HepG2 (cell line): Measurements from ENCODE around the gene SLC16A5. TPM values are rescaled to one million over a fixed set of nuclear protein-coding genes. Genes with fewer than 3 reads are reported as not detected.

Source experiments
- ATAC-seq: fragments of 200-7000 bp; cut with Tn5 transposase; 3 replicates; pipeline ENCODE4 v1.9.1; 2020; ENCODE audit warnings: mild to moderate bottlenecking, moderate library complexity
- BruUV-seq: library from RNA; stranded (reverse); fragments of 400-500 nt; replicated peaks from 2 replicates; lab custom pipeline; 2021; lab: Mats Ljungman, UMichigan
- CTCF ChIA-PET: fragments of 300-600 bp; formaldehyde crosslinking; extraction: SDS; loops from one replicate; lab custom pipeline; 2021; ENCODE audit warnings: low total read pairs, inconsistent platforms, low intra/inter-chr PET ratio; lab: Yijun Ruan, JAX
- POLR2A ChIA-PET: fragments of 350-600 bp; sonication (Branson Sonifier 250); formaldehyde crosslinking; loops from one replicate; lab custom pipeline; 2020; ENCODE audit warnings: antibody characterized with exemption, inconsistent platforms; lab: Yijun Ruan, JAX
- DNase-seq: peaks from one replicate; pipeline ENCODE4 v3.0.0-alpha.2; 2015; ENCODE audit warnings: low spot score
- FAIRE-seq: peaks from 3 replicates; lab custom pipeline; 2011; peaks lifted over from hg19 to GRCh38; lab: Jason Lieb, UNC
- H2AFZ ChIP-seq: one replicate; pipeline ENCODE4 v1.6.1; 2011; ENCODE audit warnings: low read length, inconsistent platforms
- H3K27ac ChIP-seq: fragments of 300-600 bp; 3 replicates; pipeline ENCODE4 v1.8.0; 2011; ENCODE audit warnings: mixed run types, mild to moderate bottlenecking, mixed read lengths, low read length, inconsistent platforms; ENCODE audit not compliant: insufficient read depth; ENCODE audit errors: extremely low read length
- H3K27me3 ChIP-seq, 2 experiments: fragments of 200-600 bp in 1 of 2; 2 replicates in 1 of 2; 3 replicates in 1 of 2; pipeline versions ENCODE4 v1.6.0 to v1.8.0; 2011; ENCODE audit warnings: low read length in 2 of 2, mild to moderate bottlenecking in 2 of 2, moderate library complexity in 2 of 2, inconsistent platforms in 1 of 2; ENCODE audit not compliant: insufficient read depth in 2 of 2, control insufficient read depth in 1 of 2
- H3K36me3 ChIP-seq, 2 experiments: fragments of 200-600 bp in 1 of 2; replicated peaks in 1 of 2; 2 replicates in 1 of 2; 3 replicates in 1 of 2; pipeline versions ENCODE4 v1.5.1 to v1.8.0; 2011; ENCODE audit warnings: low read length in 2 of 2, inconsistent platforms in 1 of 2; ENCODE audit not compliant: insufficient read depth in 2 of 2, control insufficient read depth in 1 of 2
- H3K4me1 ChIP-seq: 2 replicates; pipeline ENCODE4 v1.5.1; 2012; ENCODE audit warnings: low read length, inconsistent platforms; ENCODE audit not compliant: insufficient read depth
- H3K4me2 ChIP-seq: 2 replicates; pipeline ENCODE4 v1.6.0; 2011; ENCODE audit warnings: low read depth, low read length, inconsistent platforms
- H3K4me3 ChIP-seq, 3 experiments: fragments of 200-600 bp in 1 of 3; sonication (generic), shearing (Covaris generic) in 1 of 3; replicated peaks in 1 of 3; 2 replicates each; pipeline ENCODE4 v1.5.1; 2011 to 2016; ENCODE audit warnings: low read length in 3 of 3, inconsistent platforms in 2 of 3, low read depth in 2 of 3, mild to moderate bottlenecking in 2 of 3, control low read depth in 1 of 3, mixed read lengths in 1 of 3; ENCODE audit not compliant: insufficient read depth in 1 of 3
- H3K79me2 ChIP-seq: one replicate; pipeline ENCODE4 v1.6.1; 2011; ENCODE audit warnings: low read length, inconsistent platforms; ENCODE audit not compliant: insufficient read depth
- H3K9ac ChIP-seq: 2 replicates; pipeline ENCODE4 v1.6.0; 2011; ENCODE audit warnings: mild to moderate bottlenecking, low read depth, low read length, inconsistent platforms; ENCODE audit not compliant: insufficient read depth
- H3K9me3 ChIP-seq: 2 replicates; pipeline ENCODE4 v1.5.1; 2012; ENCODE audit warnings: mild to moderate bottlenecking, low read length
- H4K20me1 ChIP-seq: 2 replicates; pipeline ENCODE4 v1.6.0; 2011; ENCODE audit warnings: inconsistent platforms, mild to moderate bottlenecking, low read length, moderate library complexity; ENCODE audit not compliant: insufficient read depth
- CEBPB ChIP-seq: IDR thresholded peaks from 2 replicates; pipeline ENCODE4 v1.6.1; 2011; ENCODE audit warnings: low read depth, low read length, improper control_type of control experiment, borderline replicate concordance
- CEBPG ChIP-seq: IDR thresholded peaks from 2 replicates; pipeline ENCODE4 v1.6.1; 2016
- CREM ChIP-seq, 2 experiments: sonication (generic) in 1 of 2; formaldehyde crosslinking in 1 of 2; IDR thresholded peaks; 2 replicates each; pipeline versions ENCODE4 v1.4.0 to v1.6.1; 2016 to 2020; ENCODE audit warnings: antibody characterized with exemption in 1 of 2, mild to moderate bottlenecking in 1 of 2, missing genetic modification reagents in 1 of 2
- FLYWCH1 ChIP-seq: sonication (generic); formaldehyde crosslinking; IDR thresholded peaks from 2 replicates; pipeline ENCODE4 v1.8.1; 2023; ENCODE audit warnings: mild to moderate bottlenecking, missing genetic modification reagents
- FOSL2 ChIP-seq: sonication (generic); formaldehyde crosslinking; IDR thresholded peaks from 2 replicates; pipeline ENCODE4 v1.4.0; 2020; ENCODE audit warnings: missing genetic modification reagents
- GABPB1 ChIP-seq: IDR thresholded peaks from 2 replicates; pipeline ENCODE4 v1.6.1; 2016; ENCODE audit warnings: mild to moderate bottlenecking, missing genetic modification reagents, moderate library complexity, missing compliant biosample characterization
- GATAD2A ChIP-seq: IDR thresholded peaks from 2 replicates; pipeline ENCODE4 v1.6.1; 2016
- HDAC2 ChIP-seq: sonication (generic); formaldehyde crosslinking; IDR thresholded peaks from 2 replicates; pipeline ENCODE4 v1.4.0; 2020; ENCODE audit warnings: missing genetic modification reagents
- KDM1A ChIP-seq: IDR thresholded peaks from 2 replicates; pipeline ENCODE4 v1.6.1; 2016; ENCODE audit warnings: missing compliant biosample characterization
- MEF2D ChIP-seq: sonication (generic); formaldehyde crosslinking; IDR thresholded peaks from 2 replicates; pipeline ENCODE4 v1.5.1; 2020; ENCODE audit warnings: mild to moderate bottlenecking, missing genetic modification reagents
- MYC ChIP-seq: sonication (generic); formaldehyde crosslinking; IDR thresholded peaks from 2 replicates; pipeline ENCODE4 v1.9.0; 2021; ENCODE audit warnings: missing genetic modification reagents, borderline replicate concordance
- PPARG ChIP-seq: conservative IDR thresholded peaks from 2 replicates; pipeline ENCODE4 v1.6.1; 2016; ENCODE audit warnings: missing biosample characterization, missing genetic modification reagents
- THAP11 ChIP-seq: IDR thresholded peaks from 2 replicates; pipeline ENCODE4 v1.6.1; 2016; ENCODE audit warnings: missing biosample characterization, missing genetic modification reagents
- WIZ ChIP-seq: sonication (generic); formaldehyde crosslinking; IDR thresholded peaks from 2 replicates; pipeline ENCODE4 v1.5.1; 2020; ENCODE audit warnings: mild to moderate bottlenecking, missing genetic modification reagents
- ZNF160 ChIP-seq: sonication (generic); formaldehyde crosslinking; IDR thresholded peaks from 2 replicates; pipeline ENCODE4 v1.8.0; 2022; ENCODE audit warnings: mild to moderate bottlenecking, inconsistent platforms, missing genetic modification reagents
- ZNF530 ChIP-seq: sonication (generic); formaldehyde crosslinking; IDR thresholded peaks from 2 replicates; pipeline ENCODE4 v1.5.0; 2020; ENCODE audit warnings: low read depth, mild to moderate bottlenecking, missing genetic modification reagents
- ZNF782 ChIP-seq: sonication (generic); formaldehyde crosslinking; IDR thresholded peaks from 2 replicates; pipeline ENCODE4 v1.4.0; 2020; ENCODE audit warnings: missing genetic modification reagents, mild to moderate bottlenecking, borderline replicate concordance
- ZNF792 ChIP-seq: IDR thresholded peaks from 2 replicates; pipeline ENCODE4 v1.6.1; 2016
- WGBS: methylation state at CpG from one replicate; pipeline ENCODE4 v1.1.6; 2017; ENCODE audit warnings: low lambda C conversion rate; 5-methylcytosine and 5-hydroxymethylcytosine counted together
- in situ Hi-C: cut with HindIII; loops from 2 replicates; pipeline ENCODE4 v1.10.0; 2017; ENCODE audit warnings: low pct_unique_long_range_greater_than_20kb; ENCODE audit not compliant: extremely low pct_ligation_motif_present
- intact Hi-C: fragments of 100-400 bp; cut with micrococcal nuclease; formaldehyde crosslinking; loops from one replicate; pipeline ENCODE4 v1.10.0; 2022; ENCODE audit not compliant: unreplicated experiment
- polyA plus RNA-seq, 8 experiments: library from polyadenylated mRNA; depleted of rRNA in 3 of 8; stranded (reverse) in 7 of 8; unstranded in 1 of 8; fragments of >200 nt; fragmentation: Illumina TruSeq in 4 of 8; extraction: Trizol in 4 of 8; gene quantifications; 2 replicates each; pipeline versions ENCODE4 v1.2.1 to v1.2.3, GENCODE V29; 2011 to 2016; ENCODE audit warnings: low read depth in 4 of 8, missing spikeins in 1 of 8, mixed read lengths in 1 of 8; ENCODE audit not compliant: insufficient read depth in 1 of 8
- total RNA-seq, 5 experiments: library from RNA; depleted of rRNA; stranded (reverse); fragments of >200 nt; fragmentation: Illumina TruSeq; extraction: Trizol; gene quantifications; 2 replicates each; pipeline ENCODE4 v1.2.3, GENCODE V29; 2016; ENCODE audit warnings: low read depth in 1 of 5
- TF ChIP-seq, protein P1 (sequence below): sonication (generic); formaldehyde crosslinking; IDR thresholded peaks from 2 replicates; pipeline ENCODE4 v1.9.0; 2022; ENCODE audit warnings: low read depth, missing genetic modification reagents
- TF ChIP-seq, protein P2 (sequence below): IDR thresholded peaks from 2 replicates; pipeline ENCODE4 v1.6.1; 2016; ENCODE audit warnings: missing biosample characterization, missing genetic modification reagents, low read depth
- TF ChIP-seq, protein P3 (sequence below): sonication (generic); formaldehyde crosslinking; IDR thresholded peaks from 2 replicates; pipeline ENCODE4 v1.5.0; 2020; ENCODE audit warnings: missing genetic modification reagents
- TF ChIP-seq, protein P4 (sequence below): sonication (generic); formaldehyde crosslinking; IDR thresholded peaks from 2 replicates; pipeline ENCODE4 v1.4.0; 2020; ENCODE audit warnings: missing genetic modification reagents

SLC16A5 gene
- total and polyA plus RNA-seq, 2 of the 13 experiments (the other 11 are each of a cell fraction or from before 2014, with no cell fraction given) = 0.69 to 5.6 TPM

DNA sequence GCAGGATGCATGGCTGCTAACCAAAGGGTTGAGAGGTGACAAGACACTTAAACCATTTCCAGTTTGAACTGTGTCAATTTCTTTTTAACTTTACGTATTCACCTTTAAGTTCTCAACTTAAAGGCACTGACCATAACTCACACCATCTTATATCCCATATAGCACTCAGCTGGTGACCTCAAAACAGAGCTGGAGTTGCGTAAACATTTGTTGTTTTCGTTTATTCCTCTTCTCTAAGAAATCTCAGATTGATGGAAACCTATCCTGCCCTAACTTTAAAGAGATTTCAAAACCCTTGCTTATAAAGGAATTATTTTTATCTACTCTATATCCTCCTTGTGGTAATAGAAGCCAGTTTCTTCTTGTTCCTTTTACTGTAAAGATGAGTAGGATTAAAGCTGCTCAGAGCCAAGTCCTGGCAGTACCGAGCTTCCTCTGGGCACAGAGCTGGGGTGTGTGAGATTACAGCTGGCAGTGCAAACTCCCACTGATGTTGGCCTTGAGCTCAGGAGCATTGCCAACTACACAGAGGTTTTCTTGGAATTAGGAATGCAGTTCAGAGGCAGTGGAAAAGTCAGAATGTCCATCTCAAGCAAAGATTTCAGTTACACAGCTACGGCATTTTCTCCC, 39.4 kb upstream of the SLC16A5 start:
- Histone ChIP-seq H3K36me3 (peaks cover 7 to 25% of the 10 kb centered on the region in 2 experiments; a peak in 4 of 5 replicates), H3K27me3 (no peaks in the 10 kb centered on the region; a peak in 1 of 5 replicates), H3K4me1 (peaks cover 29% of the 10 kb centered on the region), H3K9ac (peak overlapping the region; percentile 92), H3K27ac (no peak overlapping the region), H3K79me2 (peaks cover 29% of the 10 kb centered on the region), H3K9me3 (no peaks in the 10 kb centered on the region), H2AFZ (no peak overlapping the region), H3K4me3 (peak overlapping the region; percentile 75 to 98 (median 90)), H3K4me2 (peak overlapping the region; percentile 93), H4K20me1 (no peaks in the 10 kb centered on the region; the same call in 1 of the 2 replicates)
- FAIRE-seq (peak; percentile 4), DNase-seq (no peak), ATAC-seq (no peak)
- BruUV-seq = TSS peak; percentile 58
- POLR2A ChIA-PET = interaction anchor here (0.5 to 4.8 kb wide), 12 partner anchors 13 to 106 kb away, joined by 3 to 76 read pairs (median 6); partner anchors contain the start of genes ARMC7, MRPL58 and NT5C
- WGBS = 41% methylated on average over 5 of the region's 5 CpGs
- intact Hi-C loops = loop anchor here (5.0 kb wide), 1 partner anchor 39 kb away; the partner anchor contains the start of gene SLC16A5
- CTCF ChIA-PET = no interaction called here
- in situ Hi-C loops = no loop called here
- TF ChIP-seq, protein P1, sequence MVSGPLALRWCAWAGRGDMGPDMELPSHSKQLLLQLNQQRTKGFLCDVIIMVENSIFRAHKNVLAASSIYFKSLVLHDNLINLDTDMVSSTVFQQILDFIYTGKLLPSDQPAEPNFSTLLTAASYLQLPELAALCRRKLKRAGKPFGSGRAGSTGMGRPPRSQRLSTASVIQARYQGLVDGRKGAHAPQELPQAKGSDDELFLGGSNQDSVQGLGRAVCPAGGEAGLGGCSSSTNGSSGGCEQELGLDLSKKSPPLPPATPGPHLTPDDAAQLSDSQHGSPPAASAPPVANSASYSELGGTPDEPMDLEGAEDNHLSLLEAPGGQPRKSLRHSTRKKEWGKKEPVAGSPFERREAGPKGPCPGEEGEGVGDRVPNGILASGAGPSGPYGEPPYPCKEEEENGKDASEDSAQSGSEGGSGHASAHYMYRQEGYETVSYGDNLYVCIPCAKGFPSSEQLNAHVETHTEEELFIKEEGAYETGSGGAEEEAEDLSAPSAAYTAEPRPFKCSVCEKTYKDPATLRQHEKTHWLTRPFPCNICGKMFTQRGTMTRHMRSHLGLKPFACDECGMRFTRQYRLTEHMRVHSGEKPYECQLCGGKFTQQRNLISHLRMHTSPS (CRISPR knock-in tag) = peak; percentile 70; the same call in 1 of the 2 replicates
- TF ChIP-seq, protein P2, sequence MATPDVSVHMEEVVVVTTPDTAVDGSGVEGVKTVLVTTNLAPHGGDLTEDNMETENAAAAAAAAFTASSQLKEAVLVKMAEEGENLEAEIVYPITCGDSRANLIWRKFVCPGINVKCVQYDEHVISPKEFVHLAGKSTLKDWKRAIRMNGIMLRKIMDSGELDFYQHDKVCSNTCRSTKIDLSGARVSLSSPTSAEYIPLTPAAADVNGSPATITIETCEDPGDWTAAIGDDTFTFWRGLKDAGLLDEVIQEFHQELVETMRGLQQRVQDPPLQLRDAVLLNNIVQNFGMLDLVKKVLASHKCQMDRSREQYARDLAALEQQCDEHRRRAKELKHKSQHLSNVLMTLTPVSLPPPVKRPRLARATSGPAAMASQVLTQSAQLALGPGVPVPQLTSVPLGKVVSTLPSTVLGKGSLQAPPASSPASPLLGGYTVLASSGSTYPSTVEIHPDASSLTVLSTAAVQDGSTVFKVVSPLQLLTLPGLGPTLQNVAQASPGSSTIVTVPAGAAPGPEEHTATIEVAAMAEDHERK (CRISPR knock-in tag) = no peak
- TF ChIP-seq MEF2D (CRISPR knock-in tag) (no peak), KDM1A (CRISPR knock-in tag) (no peak), FLYWCH1 (CRISPR knock-in tag) (no peak), GATAD2A (peak; percentile 19; the same call in 1 of the 2 replicates), CEBPG (CRISPR knock-in tag) (peak; percentile 26; the same call in 1 of the 2 replicates), HDAC2 (CRISPR knock-in tag) (no peak), PPARG (CRISPR knock-in tag) (no peak), ZNF782 (CRISPR knock-in tag) (no peak), THAP11 (CRISPR knock-in tag) (no peak), GABPB1 (no peak), ZNF530 (no peak), CEBPB (peak; percentile 26; the same call in 1 of the 2 replicates), WIZ (no peak), MYC (CRISPR knock-in tag) (no peak), ZNF792 (CRISPR knock-in tag) (no peak), FOSL2 (CRISPR knock-in tag) (no peak), CREM (IDR thresholded peaks at IDR 0.05) (no peak), CREM (CRISPR knock-in tag; IDR thresholded peaks at IDR 0.05) (no peak), ZNF160 (no peak)
- TF ChIP-seq, protein P3, sequence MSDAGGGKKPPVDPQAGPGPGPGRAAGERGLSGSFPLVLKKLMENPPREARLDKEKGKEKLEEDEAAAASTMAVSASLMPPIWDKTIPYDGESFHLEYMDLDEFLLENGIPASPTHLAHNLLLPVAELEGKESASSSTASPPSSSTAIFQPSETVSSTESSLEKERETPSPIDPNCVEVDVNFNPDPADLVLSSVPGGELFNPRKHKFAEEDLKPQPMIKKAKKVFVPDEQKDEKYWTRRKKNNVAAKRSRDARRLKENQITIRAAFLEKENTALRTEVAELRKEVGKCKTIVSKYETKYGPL (CRISPR knock-in tag) = no peak
- TF ChIP-seq, protein P4, sequence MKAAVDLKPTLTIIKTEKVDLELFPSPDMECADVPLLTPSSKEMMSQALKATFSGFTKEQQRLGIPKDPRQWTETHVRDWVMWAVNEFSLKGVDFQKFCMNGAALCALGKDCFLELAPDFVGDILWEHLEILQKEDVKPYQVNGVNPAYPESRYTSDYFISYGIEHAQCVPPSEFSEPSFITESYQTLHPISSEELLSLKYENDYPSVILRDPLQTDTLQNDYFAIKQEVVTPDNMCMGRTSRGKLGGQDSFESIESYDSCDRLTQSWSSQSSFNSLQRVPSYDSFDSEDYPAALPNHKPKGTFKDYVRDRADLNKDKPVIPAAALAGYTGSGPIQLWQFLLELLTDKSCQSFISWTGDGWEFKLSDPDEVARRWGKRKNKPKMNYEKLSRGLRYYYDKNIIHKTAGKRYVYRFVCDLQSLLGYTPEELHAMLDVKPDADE (CRISPR knock-in tag) = no peak
